NB4 (cell line): ENCODE measurements around the gene SLC12A4.

Experiments
- POLR2A ChIP-seq: IDR thresholded peaks from 2 replicates; pipeline ENCODE4 v1.6.1; 2011; ENCODE audit warnings: mild to moderate bottlenecking; ENCODE audit not compliant: insufficient read length; ENCODE audit errors: extremely low read depth
- TF ChIP-seq, protein P1 (sequence below): IDR thresholded peaks from one replicate; pipeline ENCODE4 v1.5.1; 2012; ENCODE audit warnings: low read depth, low read length
- TF ChIP-seq, protein P2 (sequence below): IDR thresholded peaks from 2 replicates; pipeline ENCODE4 v1.6.1; 2011; ENCODE audit warnings: low read depth, low read length

DNA sequence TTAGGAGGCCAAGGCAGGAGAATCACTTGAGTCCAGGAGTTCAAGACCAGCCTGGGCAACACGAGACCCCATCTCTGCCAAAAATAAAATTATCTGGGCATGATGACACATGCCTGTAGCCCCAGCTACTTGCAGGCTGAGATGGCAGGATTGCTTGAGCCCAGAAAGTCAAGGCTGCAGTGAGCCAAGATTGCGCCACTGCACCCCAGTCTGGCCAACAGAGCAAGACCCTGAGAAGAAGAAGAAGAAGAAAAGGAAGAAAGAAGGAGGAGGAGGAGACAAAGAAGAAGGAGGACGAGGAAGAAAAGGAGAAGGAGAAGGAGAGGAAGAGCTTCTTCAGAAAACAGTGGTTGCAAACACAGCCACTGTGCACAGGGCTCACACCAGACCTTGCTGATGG, 20.2 kb upstream of the SLC12A4 start:
- TF ChIP-seq, protein P1, sequence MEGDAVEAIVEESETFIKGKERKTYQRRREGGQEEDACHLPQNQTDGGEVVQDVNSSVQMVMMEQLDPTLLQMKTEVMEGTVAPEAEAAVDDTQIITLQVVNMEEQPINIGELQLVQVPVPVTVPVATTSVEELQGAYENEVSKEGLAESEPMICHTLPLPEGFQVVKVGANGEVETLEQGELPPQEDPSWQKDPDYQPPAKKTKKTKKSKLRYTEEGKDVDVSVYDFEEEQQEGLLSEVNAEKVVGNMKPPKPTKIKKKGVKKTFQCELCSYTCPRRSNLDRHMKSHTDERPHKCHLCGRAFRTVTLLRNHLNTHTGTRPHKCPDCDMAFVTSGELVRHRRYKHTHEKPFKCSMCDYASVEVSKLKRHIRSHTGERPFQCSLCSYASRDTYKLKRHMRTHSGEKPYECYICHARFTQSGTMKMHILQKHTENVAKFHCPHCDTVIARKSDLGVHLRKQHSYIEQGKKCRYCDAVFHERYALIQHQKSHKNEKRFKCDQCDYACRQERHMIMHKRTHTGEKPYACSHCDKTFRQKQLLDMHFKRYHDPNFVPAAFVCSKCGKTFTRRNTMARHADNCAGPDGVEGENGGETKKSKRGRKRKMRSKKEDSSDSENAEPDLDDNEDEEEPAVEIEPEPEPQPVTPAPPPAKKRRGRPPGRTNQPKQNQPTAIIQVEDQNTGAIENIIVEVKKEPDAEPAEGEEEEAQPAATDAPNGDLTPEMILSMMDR: no peak
- TF ChIP-seq, protein P2, sequence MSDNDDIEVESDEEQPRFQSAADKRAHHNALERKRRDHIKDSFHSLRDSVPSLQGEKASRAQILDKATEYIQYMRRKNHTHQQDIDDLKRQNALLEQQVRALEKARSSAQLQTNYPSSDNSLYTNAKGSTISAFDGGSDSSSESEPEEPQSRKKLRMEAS: no peak
- no peak for TF ChIP-seq POLR2A
